IMR-90 (cell line): ENCODE measurements around the gene SLC24A3. TPM values are rescaled to one million over a fixed set of nuclear protein-coding genes. Genes with fewer than 3 reads are reported as not detected.
"Not testable (repeated sequence)": the region's sequence is repeated elsewhere in the genome, so short reads cannot be mapped to it uniquely, and the experiment has no call there.

Experiments
- ATAC-seq: fragments of 200-7000 bp; cut with Tn5 transposase; 2 replicates; pipeline ENCODE4 v1.9.1; 2020; ENCODE audit warnings: low read depth, mild to moderate bottlenecking, moderate library complexity
- BruUV-seq: library from RNA; stranded (reverse); fragments of 400-500 nt; replicated peaks from 2 replicates; lab custom pipeline; 2021; lab: Mats Ljungman, UMichigan
- CTCF ChIA-PET: fragments of 300-600 bp; formaldehyde crosslinking; extraction: SDS; loops from one replicate; lab custom pipeline; 2021; ENCODE audit warnings: antibody characterized with exemption; lab: Yijun Ruan, JAX
- POLR2A ChIA-PET: fragments of 300-600 bp; sonication (Branson Sonifier 250); formaldehyde crosslinking; loops from one replicate; lab custom pipeline; 2022; ENCODE audit warnings: antibody characterized with exemption; ENCODE audit not compliant: unreplicated experiment; lab: Charles Lee
- DNase-seq: peaks from one replicate; pipeline ENCODE4 v3.0.0; 2013
- H2AFZ ChIP-seq: replicated peaks from 2 replicates; pipeline ENCODE3; 2013; ENCODE audit warnings: low read length, mild to moderate bottlenecking; ENCODE audit not compliant: poor library complexity
- H2AK5ac ChIP-seq: 2 replicates; pipeline ENCODE4 v1.6.1; 2013; ENCODE audit warnings: low read depth, low read length, inconsistent platforms
- H2AK9ac ChIP-seq: replicated peaks from 2 replicates; pipeline ENCODE3; 2013; ENCODE audit warnings: mild to moderate bottlenecking, low read depth, low read length, moderate library complexity; ENCODE audit not compliant: poor library complexity
- H2BK120ac ChIP-seq: 2 replicates; pipeline ENCODE4 v1.6.1; 2013; ENCODE audit warnings: low read depth, low read length, inconsistent platforms
- H2BK15ac ChIP-seq: 3 replicates; pipeline ENCODE4 v1.6.1; 2013; ENCODE audit warnings: low read depth, low read length, inconsistent platforms
- H2BK20ac ChIP-seq: 2 replicates; pipeline ENCODE4 v1.6.1; 2013; ENCODE audit warnings: low read depth, mild to moderate bottlenecking, inconsistent platforms, low read length, moderate library complexity
- H2BK5ac ChIP-seq: 2 replicates; pipeline ENCODE4 v1.6.1; 2013; ENCODE audit warnings: mild to moderate bottlenecking, low read depth, low read length, inconsistent platforms; ENCODE audit not compliant: poor library complexity, severe bottlenecking
- H3K14ac ChIP-seq: replicated peaks from 2 replicates; pipeline ENCODE4 v1.6.1; 2013; ENCODE audit warnings: low read depth, low read length, inconsistent platforms
- H3K18ac ChIP-seq: 2 replicates; pipeline ENCODE4 v1.6.1; 2013; ENCODE audit warnings: low read depth, low read length, control low read depth
- H3K23ac ChIP-seq: 2 replicates; pipeline ENCODE4 v1.6.1; 2013; ENCODE audit warnings: low read depth, low read length, inconsistent platforms
- H3K27ac ChIP-seq: 2 replicates; pipeline ENCODE4 v1.5.1; 2013; ENCODE audit warnings: mild to moderate bottlenecking, control low read depth, low read length; ENCODE audit not compliant: insufficient read depth
- H3K27me3 ChIP-seq: 2 replicates; pipeline ENCODE4 v1.6.1; 2013; ENCODE audit warnings: low read length; ENCODE audit not compliant: control insufficient read depth, insufficient read depth
- H3K36me3 ChIP-seq: 2 replicates; pipeline ENCODE4 v1.6.1; 2013; ENCODE audit warnings: low read length, mixed read lengths; ENCODE audit not compliant: control insufficient read depth, insufficient read depth
- H3K4ac ChIP-seq: 2 replicates; pipeline ENCODE4 v1.6.1; 2013; ENCODE audit warnings: low read depth, low read length, inconsistent platforms
- H3K4me1 ChIP-seq: 2 replicates; pipeline ENCODE4 v1.6.1; 2013; ENCODE audit warnings: low read length, mixed read lengths; ENCODE audit not compliant: control insufficient read depth, insufficient read depth
- H3K4me2 ChIP-seq: 2 replicates; pipeline ENCODE4 v1.6.1; 2013; ENCODE audit warnings: low read depth, mild to moderate bottlenecking, control low read depth, low read length, moderate library complexity
- H3K4me3 ChIP-seq: 2 replicates; pipeline ENCODE4 v1.5.1; 2013; ENCODE audit warnings: low read depth, mild to moderate bottlenecking, control low read depth, low read length, moderate library complexity; ENCODE audit not compliant: insufficient read depth
- H3K56ac ChIP-seq: 2 replicates; pipeline ENCODE4 v1.6.1; 2013; ENCODE audit warnings: low read length, inconsistent platforms; ENCODE audit not compliant: insufficient read depth; ENCODE audit errors: extremely low read depth
- H3K79me1 ChIP-seq, 2 experiments: 2 replicates each; pipeline ENCODE4 v1.6.1; 2013; ENCODE audit warnings: low read length in 2 of 2, inconsistent platforms in 1 of 2, low read depth in 1 of 2
- H3K9ac ChIP-seq: 2 replicates; pipeline ENCODE4 v1.6.1; 2013; ENCODE audit warnings: low read depth, low read length, control low read depth
- H3K9me1 ChIP-seq: 2 replicates; pipeline ENCODE4 v1.6.1; 2013; ENCODE audit warnings: low read length, inconsistent platforms; ENCODE audit not compliant: insufficient read depth
- H3K9me3 ChIP-seq: 2 replicates; pipeline ENCODE4 v1.6.1; 2013; ENCODE audit warnings: low read length; ENCODE audit not compliant: control insufficient read depth, insufficient read depth
- H4K20me1 ChIP-seq: 2 replicates; pipeline ENCODE4 v1.6.1; 2013; ENCODE audit warnings: low read length, inconsistent platforms; ENCODE audit not compliant: insufficient read depth
- H4K5ac ChIP-seq: 2 replicates; pipeline ENCODE4 v1.6.1; 2013; ENCODE audit warnings: mild to moderate bottlenecking, low read depth, low read length, control low read depth
- H4K8ac ChIP-seq, 2 experiments: 2 replicates each; pipeline ENCODE4 v1.6.1; 2013; ENCODE audit warnings: low read depth in 2 of 2, low read length in 2 of 2, control low read depth in 1 of 2, inconsistent platforms in 1 of 2
- H4K91ac ChIP-seq: 2 replicates; pipeline ENCODE4 v1.6.1; 2013; ENCODE audit warnings: low read depth, low read length, inconsistent platforms; ENCODE audit not compliant: insufficient read depth
- WGBS, 2 experiments: methylation state at CpG; one replicate each; pipeline versions ENCODE4 v1.1.5 to v1.1.7; 2013; ENCODE audit warnings: missing lambda C conversion rate in 2 of 2; ENCODE audit not compliant: insufficient read length in 1 of 2; ENCODE audit errors: extremely low coverage in 2 of 2; 5-methylcytosine and 5-hydroxymethylcytosine counted together
- dilution Hi-C: fragments of 300-500 bp; cut with HindIII; formaldehyde crosslinking; loops from one replicate; pipeline ENCODE4 v1.14.3; 2018; ENCODE audit warnings: low sequenced_read_pairs; ENCODE audit not compliant: unreplicated experiment
- in situ Hi-C: fragments of 300-500 bp; cut with MboI; formaldehyde crosslinking; loops from 3 replicates; pipeline ENCODE4 v1.14.3; 2019; ENCODE audit warnings: low sequenced_read_pairs, inconsistent platforms, mixed read lengths
- intact Hi-C: fragments of 100-400 bp; cut with micrococcal nuclease; formaldehyde crosslinking; loops from 2 replicates; pipeline ENCODE4 v1.10.0; 2022
- polyA plus RNA-seq, 3 experiments: library from polyadenylated mRNA; depleted of rRNA; stranded (reverse); fragments of >200 nt; gene quantifications; 2 replicates each; pipeline ENCODE4 v1.2.3, GENCODE V29; 2012; ENCODE audit warnings: low replicate concordance in 1 of 3
- total RNA-seq: library from RNA; depleted of rRNA; stranded (reverse); fragments of >200 nt; gene quantifications from 2 replicates; pipeline ENCODE4 v1.2.3, GENCODE V29; 2012

The SLC24A3 gene
- total and polyA plus RNA-seq, 2 of the 4 experiments (the other 2 are of a cell fraction), result not detected

GRCh38 chr20:19639471-19640045 is 427.1 kb downstream of the SLC24A3 start:
- H2AFZ ChIP-seq, H3K56ac ChIP-seq, H3K9me3 ChIP-seq, H3K23ac ChIP-seq, ATAC-seq, H2AK9ac ChIP-seq, H3K79me1 ChIP-seq, H2BK20ac ChIP-seq, CTCF ChIA-PET, H3K27me3 ChIP-seq, intact Hi-C loops, H3K4me3 ChIP-seq, H3K4me1 ChIP-seq, H4K5ac ChIP-seq, H3K18ac ChIP-seq, H2BK5ac ChIP-seq, H2BK15ac ChIP-seq, H4K20me1 ChIP-seq, BruUV-seq, H2BK120ac ChIP-seq, H3K14ac ChIP-seq, in situ Hi-C loops, dilution Hi-C loops, H2AK5ac ChIP-seq, H3K27ac ChIP-seq, H3K9ac ChIP-seq, H4K91ac ChIP-seq, H3K36me3 ChIP-seq, H3K9me1 ChIP-seq, H3K4ac ChIP-seq, POLR2A ChIA-PET, H3K4me2 ChIP-seq, DNase-seq, H4K8ac ChIP-seq: not testable (repeated sequence)
- 88% methylated on average over 5 of the region's 32 CpGs; no CpG with 5 or more reads in 1 of the 2 experiments for WGBS, 2 experiments
